COLO668 (cell line): ENCODE data around the gene KLHL29.

ENCODE experiments used
- DNase-seq: peaks from one replicate; lab custom pipeline; 2025; ENCODE audit not compliant: unreplicated experiment; lab: John Stamatoyannopoulos, UW

KLHL29 gene

DNA sequence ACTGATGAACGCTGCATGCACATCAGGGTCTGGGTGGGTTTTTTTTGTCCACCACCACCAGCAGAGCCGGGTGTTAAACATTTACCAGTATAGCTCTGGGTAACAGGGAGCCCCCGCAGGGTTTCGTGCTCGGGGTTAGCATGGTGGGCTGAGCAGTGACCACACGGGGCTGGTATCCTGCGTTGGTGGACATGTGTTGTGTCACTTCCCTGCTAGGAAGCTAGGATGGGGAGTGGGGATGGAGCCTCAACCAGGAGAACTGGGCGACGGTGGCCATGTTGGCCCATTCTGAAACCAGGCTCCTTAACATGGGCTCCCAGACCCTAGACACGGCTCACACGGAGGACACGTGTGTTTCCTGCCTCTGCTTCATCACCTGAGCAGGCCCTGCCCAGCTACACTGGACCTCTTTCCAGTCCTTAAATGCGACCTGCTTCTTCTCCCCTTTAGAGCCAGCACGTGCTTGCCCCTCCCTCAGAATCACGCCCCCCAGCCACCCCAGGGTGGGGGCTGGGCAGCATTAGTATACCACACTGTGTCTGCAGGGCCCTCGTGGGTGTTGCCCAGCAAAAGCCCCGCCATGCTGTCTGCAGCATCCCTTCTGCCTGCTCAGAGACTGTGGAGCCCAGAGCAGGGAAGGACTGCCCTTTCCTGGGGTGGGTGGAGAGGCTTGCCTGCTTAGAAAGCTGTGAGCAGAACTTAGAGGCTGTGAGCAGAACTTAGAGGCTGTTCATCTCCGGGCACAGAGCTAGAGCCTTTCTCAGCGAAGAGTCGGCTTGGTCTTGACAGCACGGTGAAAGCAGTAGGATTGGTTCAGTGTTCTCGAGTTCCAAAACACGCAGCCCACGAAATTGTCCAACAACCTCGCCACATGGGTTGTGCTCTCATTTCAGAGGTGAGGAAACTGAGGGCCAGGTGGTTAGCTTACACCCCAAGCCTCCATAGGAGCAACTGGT is 142.1 kb downstream of the KLHL29 start:
- no peak for DNase-seq

DNA sequence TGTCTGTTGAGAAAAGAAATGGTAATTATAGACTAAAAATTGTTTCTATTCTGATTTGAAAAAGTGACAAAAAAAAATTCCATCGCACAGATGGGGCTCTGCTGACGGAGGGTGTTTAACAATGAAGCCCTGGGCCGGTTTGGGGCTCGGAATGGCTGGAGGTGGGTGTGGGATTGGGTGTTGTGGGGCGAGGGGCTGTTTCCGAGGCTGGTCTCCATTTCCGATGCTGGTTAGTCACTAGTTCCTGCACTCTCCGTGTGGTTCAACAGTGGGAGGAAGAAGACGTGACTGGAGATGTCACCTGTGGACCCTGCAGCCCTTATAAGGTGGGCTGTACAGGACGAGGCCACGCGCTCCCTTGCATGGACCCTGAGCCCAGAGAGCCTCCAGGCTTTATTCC is 143.2 kb downstream of the KLHL29 start:
- no peak for DNase-seq

DNA sequence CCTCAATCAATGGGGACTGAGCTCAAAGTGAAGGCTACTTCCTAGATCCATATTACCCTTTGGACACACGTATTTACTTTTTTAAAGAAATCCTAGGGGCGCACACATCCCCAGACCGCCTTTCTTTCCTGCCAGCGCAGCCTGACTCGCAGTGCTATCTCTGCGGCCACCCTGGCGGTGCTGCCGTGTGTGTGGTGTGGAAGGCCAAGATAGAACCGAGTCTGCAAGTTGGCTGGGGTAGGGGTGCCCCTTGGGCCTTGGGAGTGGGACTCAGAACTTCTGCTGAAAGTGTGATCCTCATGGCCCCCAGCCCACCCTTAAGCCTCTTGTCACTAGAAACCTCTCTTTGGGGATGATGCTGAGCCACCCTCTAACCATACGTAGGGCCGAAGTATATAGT is 143.7 kb downstream of the KLHL29 start:
- DNase-seq = no peak

DNA sequence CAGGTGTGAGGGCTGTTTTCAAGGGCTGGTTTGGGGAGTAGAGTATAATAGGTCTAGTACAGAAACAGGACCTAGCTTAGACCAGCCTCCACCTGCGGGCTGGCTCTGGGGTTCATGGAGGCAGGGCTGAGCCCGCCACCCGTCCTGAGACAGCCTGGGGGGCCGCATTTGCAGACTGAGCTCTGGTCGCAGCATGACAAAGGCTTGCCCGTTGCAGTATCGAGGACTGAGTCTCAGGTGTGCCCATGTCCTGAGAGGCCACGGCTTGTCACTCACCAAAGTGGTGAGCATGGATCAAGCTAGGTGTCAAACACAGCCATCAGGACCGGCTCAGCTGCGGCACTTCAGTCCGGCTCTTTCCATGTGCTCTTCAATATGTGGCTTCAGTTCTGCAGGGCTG is 144.7 kb downstream of the KLHL29 start:
- no peak for DNase-seq

DNA sequence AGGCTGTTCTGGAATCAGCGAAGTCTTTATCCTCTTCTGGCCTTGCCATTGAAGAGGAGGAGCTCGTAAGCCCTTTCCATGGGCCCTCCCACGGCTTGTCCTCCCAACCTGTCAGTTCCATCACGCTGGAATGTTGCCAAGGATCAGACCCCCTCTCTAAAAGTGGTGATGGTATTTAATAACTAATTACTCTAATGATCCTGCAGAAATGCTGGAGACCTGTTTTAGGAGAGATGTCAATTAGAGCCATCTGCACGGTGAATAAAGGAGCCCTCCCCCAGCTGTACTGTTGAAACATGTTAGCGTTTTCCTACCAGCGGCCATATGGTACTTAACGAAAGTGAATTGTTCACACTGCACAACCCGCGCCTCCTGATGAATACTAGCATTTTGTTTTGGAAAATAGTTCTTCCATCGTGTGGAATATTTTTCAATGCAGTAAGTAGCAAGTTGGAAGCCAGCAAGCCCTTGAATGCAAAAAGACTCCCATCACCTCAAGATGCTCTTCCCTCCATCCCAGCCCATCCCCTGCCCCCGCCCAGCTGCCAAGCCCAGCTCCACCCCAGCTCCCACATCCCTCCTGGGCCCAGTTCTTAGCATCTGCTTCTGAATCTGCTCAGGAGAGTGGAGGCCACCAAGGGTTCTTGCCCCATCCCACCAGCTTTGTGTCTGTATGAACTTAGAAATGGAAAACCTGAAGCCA is 145.4 kb downstream of the KLHL29 start:
- DNase-seq = no peak

DNA sequence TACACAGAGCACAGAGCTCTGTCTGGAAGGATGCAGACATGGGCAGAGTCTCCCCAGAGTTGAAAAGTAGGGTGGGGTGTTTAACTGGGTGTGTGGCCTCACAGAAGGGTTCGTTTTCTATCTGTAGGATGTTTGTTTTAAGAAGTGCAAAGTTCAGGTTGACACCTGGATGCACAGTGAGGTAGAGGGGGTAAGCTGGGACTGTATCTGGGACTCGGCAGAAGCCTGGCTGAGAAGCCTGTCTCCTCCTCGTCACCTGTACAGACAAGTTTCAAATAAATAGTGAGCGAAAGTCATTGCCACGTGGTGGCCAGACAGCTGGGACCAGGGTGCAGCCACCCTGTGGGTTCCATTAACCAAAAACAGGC is 145.9 kb downstream of the KLHL29 start:
- peak; percentile 13 for DNase-seq

DNA sequence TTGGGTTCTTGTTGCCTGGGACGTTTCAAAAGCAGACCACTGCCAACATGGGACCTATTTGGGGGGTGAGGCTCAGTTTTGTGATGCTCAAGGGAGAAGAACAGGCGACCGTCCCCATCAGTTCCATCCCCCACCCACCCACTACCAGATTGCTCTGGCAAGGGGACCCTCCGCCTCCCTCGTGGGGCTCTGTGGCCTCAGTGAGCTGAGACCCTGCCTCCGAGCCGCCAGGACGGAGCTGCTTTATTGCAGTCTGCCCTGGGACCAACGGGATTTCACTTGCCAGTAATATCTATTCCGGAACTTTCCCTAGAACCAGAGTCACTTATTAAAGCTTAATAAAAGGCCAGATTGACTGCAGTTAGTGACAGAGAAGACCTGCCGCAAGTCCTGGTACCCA is 146.3 kb downstream of the KLHL29 start:
- no peak for DNase-seq

DNA sequence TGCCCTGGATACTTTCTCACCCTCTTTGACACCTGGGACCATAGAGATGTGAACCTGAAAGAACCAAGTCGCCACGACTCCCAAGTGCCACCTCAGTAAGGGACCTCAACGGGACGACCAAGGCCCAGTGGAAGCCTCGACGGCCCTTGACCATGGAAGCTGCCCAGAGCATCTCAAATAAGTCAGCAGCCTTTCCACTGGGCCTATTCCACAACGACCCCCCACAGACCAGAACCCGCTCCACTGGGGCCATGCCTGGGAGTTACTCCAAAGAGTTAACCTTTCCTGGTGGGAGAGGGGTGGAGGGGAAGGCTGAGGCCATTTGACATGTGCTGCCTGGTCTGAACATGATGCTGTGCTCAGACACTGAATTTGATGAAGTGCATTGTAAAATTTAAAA is 146.9 kb downstream of the KLHL29 start:
- DNase-seq = no peak

DNA sequence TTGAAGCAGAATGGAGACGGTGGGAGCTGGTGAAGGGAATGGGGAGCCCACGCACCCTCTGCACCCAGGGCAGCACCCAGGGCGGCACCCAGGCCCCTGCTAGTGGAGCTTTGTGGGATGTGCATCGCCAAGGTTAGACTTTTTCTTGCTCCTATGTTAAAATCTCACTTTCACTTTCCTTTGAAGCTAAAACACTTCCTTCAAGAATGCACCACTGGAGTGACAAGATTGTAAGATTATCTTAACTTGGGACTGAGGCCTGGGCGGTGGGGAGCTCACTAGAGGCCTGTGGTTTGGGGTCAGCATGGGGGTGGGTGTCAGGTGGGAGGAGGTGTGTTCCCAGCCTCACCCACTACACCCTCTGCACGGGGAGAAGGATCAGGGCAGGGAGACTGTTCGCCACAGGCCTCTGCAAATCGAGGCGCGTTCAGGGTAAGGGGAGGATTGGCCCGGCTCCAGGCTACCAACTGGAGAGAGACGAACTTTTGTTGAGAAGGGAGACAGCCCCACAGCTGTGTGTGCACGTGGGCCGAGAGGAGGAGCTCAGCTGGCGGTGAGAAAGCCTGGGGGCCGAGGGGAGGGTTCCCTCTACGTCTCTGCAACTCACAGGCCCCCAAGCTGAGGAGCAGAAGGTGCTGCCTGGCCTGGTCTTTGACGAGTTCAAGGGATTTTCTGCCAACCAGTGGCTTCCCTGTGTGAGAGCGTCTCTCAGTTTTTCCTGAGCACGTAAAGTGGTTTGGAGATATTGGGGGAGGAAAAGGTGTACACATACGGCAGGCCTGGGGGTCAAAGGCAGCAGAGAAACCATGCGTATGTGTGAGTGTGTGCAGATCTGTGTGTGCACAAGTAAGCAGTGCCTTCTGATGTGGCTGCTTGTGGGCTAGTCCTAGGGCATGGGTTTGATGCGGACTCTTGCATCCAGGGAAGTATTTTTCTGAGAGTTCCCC is 147.7 kb downstream of the KLHL29 start:
- no peak for DNase-seq

DNA sequence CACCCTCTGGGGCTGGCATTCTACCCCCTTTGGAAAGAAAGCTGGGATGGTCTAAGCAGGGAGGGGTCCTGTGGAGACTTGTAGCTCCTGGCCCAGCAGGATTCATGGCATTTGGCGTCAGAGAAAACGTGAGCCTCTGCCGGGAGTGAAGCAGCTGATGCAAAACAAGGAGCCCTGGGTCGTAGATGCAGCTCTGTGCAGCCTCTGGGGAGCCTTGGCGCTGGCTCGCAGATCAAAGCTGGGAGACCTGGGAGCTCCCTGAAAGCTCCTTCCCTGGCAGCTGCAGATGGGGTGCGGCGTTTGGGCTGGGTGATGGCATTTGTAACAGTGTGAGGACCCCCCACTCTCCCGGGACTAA is 148.3 kb downstream of the KLHL29 start:
- DNase-seq = no peak

DNA sequence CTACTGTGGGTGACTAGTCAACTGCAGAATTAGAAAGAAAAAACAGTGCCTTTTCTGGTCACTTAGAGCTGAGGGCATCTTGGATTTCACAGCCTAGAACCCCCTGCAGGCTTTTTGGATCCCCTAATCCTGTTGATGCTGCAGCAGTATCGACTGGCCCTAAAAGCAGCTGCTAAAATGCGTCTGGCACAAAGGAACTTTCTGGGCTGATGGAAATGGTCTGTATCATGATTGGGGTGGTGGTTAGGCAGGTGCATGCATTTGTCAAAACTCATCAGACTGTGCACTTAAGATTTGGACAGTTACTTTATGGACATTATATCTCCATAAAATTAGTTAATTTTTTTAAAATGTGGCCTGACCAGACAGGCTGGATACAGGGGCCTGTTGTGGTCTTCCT is 149.8 kb downstream of the KLHL29 start:
- DNase-seq = no peak

DNA sequence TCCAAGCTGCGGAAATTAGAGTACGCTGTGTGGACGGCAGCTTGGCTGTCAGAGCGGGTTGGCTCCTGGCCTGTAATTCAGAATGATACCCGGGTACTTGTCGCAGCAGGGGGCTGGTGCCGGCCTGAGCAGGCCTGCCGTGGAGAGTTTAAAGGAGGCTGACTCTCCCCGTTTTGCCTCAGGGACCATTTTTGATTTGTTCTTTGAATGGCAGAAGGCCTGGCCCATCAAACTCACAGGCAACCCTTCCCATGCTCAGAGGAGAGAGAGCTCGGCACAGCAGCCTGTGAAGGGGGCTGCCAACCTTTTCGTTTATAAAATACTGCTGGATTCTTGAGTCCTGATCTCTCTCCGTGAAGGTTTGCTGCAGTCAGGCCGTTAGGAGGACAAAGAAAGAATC is 151.3 kb downstream of the KLHL29 start:
- no peak for DNase-seq

DNA sequence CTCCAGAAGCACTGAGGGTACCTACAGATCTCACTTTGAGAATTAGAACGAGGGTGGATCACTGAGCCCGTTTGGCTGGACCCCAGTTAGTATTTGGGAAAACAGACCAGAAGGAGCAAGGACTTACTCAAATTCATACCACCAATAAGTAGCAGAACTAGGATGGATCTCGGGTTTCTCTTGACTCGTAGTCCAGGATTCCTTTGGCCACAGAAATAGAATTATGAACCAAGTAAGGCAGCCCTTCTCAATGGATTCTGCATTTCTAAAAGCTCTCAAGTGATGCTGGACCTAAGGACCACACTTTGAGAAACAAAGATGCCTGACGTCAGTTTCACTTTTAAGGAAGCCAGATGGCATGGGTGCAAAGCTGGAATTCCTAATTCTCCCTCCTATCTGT is 153.0 kb downstream of the KLHL29 start:
- DNase-seq = no peak

DNA sequence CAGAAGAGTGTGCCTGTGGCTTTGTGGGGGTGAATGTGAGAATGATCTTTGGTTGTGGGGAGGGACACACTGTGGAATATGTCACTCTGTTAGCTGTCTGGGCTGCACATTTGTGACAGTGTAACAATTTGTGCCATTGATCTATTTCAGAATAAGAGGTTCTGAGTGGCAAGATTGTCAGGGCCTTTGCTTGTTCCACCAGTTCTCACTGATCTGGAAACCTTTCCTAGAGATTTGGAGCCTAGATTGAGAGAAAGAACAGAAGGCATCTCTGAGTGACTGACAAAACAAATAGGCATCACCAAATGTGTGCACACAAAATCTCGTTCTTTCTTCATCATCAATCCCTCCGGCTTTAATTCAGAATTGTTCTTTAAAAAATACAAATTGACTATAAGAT is 153.6 kb downstream of the KLHL29 start:
- DNase-seq = no peak

DNA sequence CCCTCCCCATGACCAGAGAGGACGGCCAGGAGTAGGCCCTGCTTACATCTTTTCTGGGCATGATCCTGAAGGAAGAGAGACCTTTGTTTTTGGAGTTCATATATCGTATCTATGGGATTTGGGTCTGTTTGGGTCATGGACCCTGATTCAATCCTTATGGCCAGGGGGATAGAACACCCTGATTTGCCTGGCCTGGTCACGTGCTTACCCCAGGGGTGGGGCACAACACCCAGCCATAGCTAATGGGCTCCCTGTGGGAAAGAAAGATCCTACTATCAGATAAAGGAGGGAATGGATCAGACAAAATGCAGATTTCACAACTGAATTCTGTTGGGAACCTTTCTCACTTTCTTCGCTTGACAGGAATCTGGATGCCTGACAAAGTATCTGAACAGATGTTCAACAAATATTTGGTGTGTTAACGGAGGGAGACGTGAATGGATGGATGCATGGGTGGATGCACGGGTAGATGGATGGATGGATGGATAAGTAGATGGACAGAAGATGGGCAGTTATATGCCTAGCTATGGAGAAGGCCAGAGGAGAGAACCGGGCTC is 155.9 kb downstream of the KLHL29 start:
- DNase-seq = no peak

DNA sequence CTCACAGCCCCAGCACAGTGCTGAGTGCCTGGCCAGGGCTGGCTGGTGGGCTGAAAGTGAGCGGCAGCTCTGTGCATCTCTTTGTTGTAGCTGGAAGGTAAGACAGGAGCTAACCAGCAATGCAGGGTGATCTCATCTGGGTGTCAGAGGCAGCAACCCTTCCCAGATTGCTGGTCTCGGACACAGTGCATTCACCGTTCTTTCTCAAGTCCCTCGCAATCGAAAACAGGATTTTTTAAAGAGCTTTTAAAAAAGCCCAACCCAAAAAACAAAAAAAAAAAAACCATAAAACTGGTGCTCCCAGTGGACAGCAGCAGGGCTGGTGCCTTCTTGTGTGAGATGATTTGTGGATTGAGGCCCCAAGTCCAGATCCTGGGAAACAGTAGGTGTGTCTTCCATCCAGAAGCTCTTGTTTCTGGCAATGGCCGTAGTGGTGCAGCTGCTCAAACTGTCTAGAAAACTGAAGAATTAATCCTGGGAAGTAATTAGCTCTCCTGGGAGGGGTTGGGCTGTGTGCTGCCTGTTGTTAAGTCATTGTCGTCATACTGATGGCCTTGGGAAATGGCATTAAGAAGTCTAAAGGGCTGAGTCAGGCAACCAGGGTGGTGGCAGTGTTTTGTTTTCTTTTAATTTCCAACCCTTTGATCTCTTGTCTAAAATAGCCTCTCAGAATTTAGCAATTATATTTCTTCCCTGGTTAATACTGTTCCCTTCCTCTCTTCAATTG is 156.7 kb downstream of the KLHL29 start:
- no peak for DNase-seq

DNA sequence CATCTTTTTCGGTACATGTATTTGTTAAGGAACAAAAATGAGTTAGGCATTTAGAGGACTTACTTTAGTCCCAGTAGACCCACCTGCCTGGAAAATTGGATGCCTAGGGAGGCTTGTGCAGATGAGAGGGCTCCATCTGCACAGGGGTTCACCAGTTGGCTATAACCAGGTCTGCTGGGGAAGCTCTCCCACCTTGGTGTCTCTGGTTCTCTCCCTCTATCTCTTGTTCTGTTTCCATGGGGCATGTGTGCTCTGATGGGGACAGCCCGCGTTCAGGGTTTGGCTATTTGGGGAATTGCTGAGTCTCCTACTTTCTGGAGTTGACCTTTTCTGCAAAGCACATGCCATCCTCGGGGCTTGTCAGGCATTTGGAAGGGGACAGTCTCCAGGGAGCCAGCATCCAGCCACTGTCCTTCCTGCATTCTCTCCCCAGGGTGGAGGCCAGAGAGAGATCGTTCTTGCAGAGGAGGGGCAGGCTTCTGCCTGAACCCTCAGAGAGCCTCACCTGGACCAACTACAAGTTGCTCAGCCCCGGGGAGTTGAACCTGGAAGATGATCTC is 157.3 kb downstream of the KLHL29 start:
- DNase-seq = no peak

DNA sequence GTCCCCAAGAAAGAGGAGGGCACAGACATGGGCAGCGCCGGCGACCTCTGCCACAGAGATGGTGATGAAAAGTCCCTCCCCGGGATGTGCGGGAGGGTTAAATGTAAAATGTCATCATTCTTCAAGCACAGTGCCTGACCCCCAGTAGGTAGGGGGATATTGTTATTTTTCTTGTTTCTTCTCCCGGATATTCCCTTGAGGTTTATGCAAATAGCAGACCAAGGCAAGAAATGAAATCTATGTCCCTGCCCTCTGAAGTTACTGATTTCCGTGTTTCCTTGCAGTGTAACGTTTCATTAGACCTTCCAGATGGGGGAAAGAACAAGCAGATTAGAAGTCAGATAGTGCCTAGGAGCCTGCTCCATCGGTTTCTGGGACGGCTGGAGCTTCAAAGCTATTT is 158.3 kb downstream of the KLHL29 start:
- no peak for DNase-seq

DNA sequence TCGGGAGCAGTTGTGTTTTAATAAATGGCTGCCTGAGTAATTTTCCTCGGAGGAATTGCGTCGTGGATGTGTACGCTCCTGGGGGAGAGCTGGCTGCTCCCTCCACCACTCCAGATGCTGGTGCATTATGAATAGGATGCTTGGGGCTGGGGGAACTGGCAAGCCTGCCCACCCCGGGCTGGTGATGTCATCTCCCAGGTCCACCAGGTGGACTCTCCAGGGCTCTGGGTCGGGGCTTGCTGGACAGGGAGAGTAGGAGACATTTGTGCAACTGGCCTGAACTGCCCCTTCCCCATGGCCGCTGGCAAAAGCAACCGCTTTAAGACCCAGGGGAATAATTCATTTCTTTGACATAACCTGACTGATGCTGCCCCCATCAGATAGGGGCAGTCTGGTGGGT is 158.7 kb downstream of the KLHL29 start:
- DNase-seq = no peak

DNA sequence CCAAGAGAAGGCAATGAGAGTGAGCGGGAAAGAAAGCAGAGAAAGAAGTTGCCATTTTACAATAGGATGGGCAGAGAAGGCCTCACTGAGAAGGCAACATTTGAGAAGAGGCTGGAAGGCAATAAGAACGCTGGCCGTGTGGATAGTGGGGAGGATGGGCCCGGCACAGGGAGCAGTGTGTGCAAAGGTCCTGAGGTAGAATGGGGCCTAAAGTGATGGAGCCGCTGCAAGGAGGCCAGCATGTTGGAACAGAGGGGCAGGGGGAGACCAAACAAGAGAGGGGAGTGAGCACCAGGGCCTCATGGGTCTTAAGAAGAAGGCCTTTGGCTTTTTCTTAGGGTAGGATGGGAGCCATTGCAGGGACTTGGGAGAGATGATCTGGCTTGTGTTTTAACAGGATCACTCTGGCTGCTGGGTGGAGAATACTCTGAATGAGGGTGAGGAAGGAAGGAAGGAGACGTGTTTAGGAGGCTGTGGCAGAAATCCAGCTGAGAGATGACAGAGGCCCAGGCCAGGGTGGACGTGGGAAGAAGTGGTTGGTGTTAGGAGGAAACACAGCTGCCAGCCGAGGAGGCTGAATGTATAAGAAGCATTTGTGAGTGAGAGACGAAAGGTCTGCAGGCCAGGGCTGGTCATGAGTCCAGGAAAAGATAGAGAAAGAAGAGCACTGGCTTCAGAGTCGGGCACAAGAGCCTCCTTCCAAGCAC is 159.8 kb downstream of the KLHL29 start:
- no peak for DNase-seq
